ENCODE results near the gene MGAT5B.
A peak's percentile ranks its signal among the peaks of the same experiment; 100 is the strongest.

The MGAT5B gene

DNA sequence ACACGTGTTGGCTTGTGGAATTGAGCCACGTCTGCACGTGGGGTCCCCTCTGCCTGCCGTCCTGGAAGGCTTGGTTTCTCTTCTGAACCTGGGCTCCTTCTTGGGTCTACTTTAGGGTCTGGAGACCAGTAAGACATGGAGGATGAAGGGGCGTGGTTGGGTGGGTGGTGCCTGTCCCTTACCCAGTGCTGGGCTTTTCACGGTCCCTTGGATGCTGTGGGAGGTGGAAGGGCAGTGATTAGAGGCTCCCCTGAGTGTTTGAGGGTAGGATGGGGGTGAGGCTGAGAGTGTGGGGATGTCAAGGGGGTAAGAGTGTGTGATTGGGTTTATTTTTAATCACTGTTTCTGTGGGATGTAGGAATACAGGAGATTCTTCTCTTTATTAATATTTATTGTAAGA lies 38.3 kb downstream of the MGAT5B start:
- Histone ChIP-seq H3K36me3 (replicated peaks) (no peaks in the 10 kb centered on the region), H3K4me1 (no peaks in the 10 kb centered on the region), H3K9me3 (no peaks in the 10 kb centered on the region), H3K27me3 (ENCODE audit: low read depth) (no peaks in the 10 kb centered on the region), H3K4me3 (no peak overlapping the region)
- no peak for DNase-seq (ENCODE audit: low spot score in 2 of 2)
- in situ Hi-C loops (cut with MboI; ENCODE audit: low sequenced_read_pairs), result no loop called here

DNA sequence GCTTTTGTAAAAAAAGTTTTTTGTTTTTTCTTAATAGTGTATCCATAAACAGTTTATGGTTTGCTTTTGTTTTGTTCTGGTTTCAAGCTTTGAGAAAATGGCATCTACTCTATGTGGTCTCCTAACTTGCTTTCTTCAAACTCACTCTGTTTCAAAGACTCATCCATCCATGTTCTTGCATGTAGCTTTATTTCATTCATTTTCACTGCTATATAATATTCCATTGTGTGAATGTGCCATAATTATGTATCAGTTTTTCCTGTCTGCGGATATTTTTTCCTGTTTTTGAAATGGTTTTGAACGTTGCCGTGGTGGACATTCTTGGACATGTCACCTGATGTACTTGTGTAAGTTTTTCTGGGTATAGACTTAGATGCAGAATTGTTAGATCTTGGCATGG lies 39.1 kb downstream of the MGAT5B start:
- H3K4me1 ChIP-seq, result no peaks in the 10 kb centered on the region
- DNase-seq (ENCODE audit: low spot score in 2 of 2), result no peak
- no peaks in the 10 kb centered on the region for H3K9me3 ChIP-seq
- H3K4me3 ChIP-seq, result no peak overlapping the region
- no peaks in the 10 kb centered on the region for H3K27me3 ChIP-seq (ENCODE audit: low read depth)
- in situ Hi-C loops (cut with MboI; ENCODE audit: low sequenced_read_pairs), result no loop called here
- no peaks in the 10 kb centered on the region for H3K36me3 ChIP-seq (replicated peaks)

DNA sequence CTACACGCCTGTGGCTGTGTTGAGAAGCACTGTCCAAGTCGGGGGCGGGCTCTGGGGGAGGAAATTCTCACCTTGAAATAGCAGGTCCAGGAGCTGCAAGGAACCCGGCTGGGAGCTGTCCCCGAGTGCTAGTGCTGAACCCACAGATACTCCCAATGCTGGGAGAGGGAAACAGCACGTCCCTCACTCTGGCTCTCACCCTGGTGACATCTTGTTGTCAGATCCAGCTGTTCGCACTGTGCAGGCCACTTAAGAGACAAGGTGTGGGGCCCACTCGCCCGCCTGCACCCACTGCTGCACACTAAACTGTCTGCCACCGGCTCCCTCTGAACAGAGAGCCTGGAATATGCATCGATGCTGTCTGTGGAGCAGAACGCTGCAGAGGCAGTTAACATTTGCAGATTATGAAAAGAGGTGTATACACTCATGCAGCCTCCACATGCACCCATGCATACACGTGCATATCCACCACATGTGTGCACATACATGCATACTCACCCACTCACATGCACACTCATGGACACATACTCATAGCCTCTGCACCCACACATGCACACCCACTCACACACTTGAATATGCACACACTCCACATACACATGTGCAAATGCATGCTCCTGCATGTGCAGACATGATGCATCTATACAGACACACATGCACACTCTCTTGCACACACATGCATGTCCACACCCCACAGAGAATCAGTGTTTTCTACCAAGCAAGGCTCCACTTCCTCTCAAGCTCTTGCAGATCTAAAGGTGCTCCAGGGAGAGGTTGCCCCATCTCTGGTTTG lies 42.0 kb downstream of the MGAT5B start:
- in situ Hi-C loops (cut with MboI; ENCODE audit: low sequenced_read_pairs), result no loop called here
- Histone ChIP-seq H3K9me3 (no peaks in the 10 kb centered on the region), H3K36me3 (replicated peaks) (no peaks in the 10 kb centered on the region), H3K4me3 (no peak overlapping the region), H3K4me1 (no peaks in the 10 kb centered on the region), H3K27me3 (ENCODE audit: low read depth) (no peaks in the 10 kb centered on the region)
- DNase-seq (ENCODE audit: low spot score in 2 of 2), result peak; percentile 5 to 78

DNA sequence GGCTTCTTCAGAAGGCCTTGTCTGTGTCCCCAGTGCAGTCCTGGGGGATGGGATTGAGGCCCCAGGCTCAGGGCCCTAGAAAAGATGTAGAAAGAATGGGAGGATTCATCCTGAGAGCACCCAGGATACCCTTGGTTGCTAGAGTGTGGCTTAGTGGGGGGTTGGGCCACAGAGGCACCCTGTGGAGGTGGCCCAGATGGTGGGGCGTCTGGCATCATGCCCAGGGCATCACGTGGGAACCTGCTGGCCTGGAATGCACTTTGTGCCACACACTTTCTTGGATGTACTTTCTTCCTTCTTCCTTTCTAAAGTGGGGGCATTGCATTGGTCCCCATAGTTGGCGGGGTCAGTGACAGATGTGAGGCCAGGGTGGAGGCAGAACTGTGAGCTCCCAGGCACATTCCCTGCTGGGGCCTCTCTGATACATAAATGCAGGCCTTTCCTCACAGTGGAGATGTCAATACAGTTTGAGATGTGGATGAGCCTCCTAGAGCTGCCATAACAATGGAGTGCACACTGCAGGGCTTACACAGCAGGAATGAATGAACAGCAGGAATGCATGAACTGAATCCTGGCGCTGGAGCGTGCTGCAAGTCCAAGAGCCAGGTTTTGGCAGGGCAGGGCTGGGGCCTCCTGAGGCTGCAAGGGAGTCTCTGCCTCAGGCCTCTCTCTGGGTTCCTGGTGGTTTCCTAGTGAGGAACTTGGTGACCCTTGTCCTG lies 43.3 kb downstream of the MGAT5B start:
- no peak for DNase-seq (ENCODE audit: low spot score in 2 of 2)
- Histone ChIP-seq H3K4me3 (no peak overlapping the region), H3K27me3 (ENCODE audit: low read depth) (no peaks in the 10 kb centered on the region), H3K36me3 (replicated peaks) (no peaks in the 10 kb centered on the region), H3K4me1 (no peaks in the 10 kb centered on the region), H3K9me3 (no peaks in the 10 kb centered on the region)
- in situ Hi-C loops (cut with MboI; ENCODE audit: low sequenced_read_pairs), result no loop called here

DNA sequence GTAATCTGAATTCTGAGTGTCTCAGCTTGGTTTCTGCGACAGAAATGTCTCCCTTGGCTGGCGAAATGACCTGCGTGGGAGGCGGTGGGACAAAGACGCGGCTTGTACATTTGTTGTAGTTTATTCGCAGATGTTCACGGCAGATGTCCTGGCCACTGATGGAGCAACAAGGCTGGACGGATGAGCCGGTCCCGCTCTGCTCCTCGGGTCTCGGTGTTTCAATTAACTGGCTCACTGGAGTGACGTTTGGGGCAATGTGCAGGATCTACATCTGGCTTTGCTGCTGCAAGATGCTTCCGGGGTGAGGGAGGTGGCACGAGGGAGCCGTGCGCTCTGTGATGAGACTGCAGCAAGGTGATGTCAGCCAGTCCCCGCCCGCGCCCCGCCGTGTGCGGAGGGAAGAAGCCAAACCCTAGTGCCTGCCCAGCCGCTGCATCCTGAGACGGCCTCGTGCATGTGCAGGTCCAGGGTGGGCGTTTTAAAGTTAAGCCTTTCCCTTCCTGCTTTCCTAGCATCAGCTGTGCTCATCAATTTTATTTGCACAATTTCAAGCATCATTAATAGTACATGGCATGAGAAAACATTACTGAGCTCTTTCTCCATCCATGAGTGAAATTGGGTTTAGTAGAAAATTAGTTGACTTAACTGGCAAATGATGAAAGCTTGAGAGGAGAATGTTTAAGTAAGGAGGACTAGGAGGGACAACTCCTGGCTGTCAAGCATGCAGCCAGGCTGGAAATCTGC lies 44.4 kb downstream of the MGAT5B start:
- Histone ChIP-seq H3K9me3 (no peaks in the 10 kb centered on the region), H3K4me1 (no peaks in the 10 kb centered on the region), H3K36me3 (replicated peaks) (no peaks in the 10 kb centered on the region), H3K4me3 (no peak overlapping the region), H3K27me3 (ENCODE audit: low read depth) (no peaks in the 10 kb centered on the region)
- no peak for DNase-seq (ENCODE audit: low spot score in 2 of 2)
- in situ Hi-C loops (cut with MboI; ENCODE audit: low sequenced_read_pairs), result no loop called here

DNA sequence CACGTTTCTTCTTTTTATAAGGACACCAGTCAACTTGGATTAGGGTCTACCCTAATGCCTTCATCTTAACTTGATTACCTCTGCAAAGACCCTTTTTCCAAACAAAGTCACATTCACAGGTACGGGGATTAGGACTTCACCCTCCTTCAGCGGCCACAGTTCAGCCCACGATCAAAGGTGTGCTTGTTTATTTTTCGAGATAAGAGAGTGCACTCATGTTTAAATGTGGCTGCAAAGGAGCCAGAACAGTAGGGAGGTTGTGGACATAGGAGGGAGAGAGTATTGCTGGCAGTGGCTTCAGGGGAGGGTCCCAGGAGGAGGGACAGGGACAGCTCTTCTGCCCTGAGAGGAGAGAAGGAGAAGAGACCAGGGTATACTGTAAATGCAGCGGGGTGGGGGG lies 46.7 kb downstream of the MGAT5B start:
- no peak for DNase-seq (ENCODE audit: low spot score in 2 of 2)
- no peak overlapping the region for H3K4me3 ChIP-seq
- in situ Hi-C loops (cut with MboI; ENCODE audit: low sequenced_read_pairs), result no loop called here
- no peaks in the 10 kb centered on the region for H3K9me3 ChIP-seq
- no peaks in the 10 kb centered on the region for H3K36me3 ChIP-seq (replicated peaks)
- H3K4me1 ChIP-seq, result no peaks in the 10 kb centered on the region
- no peaks in the 10 kb centered on the region; the same call in 1 of the 2 replicates for H3K27me3 ChIP-seq (ENCODE audit: low read depth)

DNA sequence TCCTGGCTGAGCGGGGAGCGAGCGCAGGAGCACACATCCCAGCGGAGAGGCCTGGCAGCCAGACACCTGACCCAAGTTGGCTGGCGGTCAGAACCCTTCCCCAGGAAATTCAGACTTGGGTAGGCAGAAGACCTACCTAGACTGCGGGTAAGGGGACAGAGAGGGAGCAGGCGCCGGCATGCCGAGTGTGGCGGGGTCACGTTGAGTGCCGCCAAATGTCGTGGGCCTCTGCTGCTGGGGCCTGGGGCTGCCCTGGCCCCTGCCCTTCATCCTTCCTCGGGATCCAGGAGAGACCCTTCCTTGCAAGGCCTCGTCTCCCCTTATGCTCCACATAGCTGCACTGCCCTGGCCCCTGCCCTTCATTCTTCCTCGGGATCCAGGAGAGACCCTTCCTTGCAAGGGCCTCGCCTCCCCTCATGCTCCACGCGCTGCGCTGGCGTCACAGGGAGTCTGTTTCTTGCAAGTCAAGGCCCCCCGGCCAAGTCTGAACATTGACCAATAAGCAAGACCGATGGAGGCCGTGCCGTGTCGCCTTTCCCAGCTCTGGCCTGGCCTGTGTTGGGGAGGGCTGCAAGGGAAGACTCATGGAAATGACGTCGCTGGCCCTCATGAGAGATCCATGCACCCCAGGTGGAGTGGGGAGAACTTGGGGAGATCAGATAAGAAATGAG lies 47.8 kb downstream of the MGAT5B start:
- no peaks in the 10 kb centered on the region for H3K4me1 ChIP-seq
- H3K36me3 ChIP-seq (replicated peaks), result no peaks in the 10 kb centered on the region
- no peak for DNase-seq (ENCODE audit: low spot score in 2 of 2)
- no peak overlapping the region for H3K4me3 ChIP-seq
- no peaks in the 10 kb centered on the region for H3K9me3 ChIP-seq
- H3K27me3 ChIP-seq (ENCODE audit: low read depth), result no peaks in the 10 kb centered on the region; the same call in 1 of the 2 replicates
- in situ Hi-C loops (cut with MboI; ENCODE audit: low sequenced_read_pairs), result no loop called here

DNA sequence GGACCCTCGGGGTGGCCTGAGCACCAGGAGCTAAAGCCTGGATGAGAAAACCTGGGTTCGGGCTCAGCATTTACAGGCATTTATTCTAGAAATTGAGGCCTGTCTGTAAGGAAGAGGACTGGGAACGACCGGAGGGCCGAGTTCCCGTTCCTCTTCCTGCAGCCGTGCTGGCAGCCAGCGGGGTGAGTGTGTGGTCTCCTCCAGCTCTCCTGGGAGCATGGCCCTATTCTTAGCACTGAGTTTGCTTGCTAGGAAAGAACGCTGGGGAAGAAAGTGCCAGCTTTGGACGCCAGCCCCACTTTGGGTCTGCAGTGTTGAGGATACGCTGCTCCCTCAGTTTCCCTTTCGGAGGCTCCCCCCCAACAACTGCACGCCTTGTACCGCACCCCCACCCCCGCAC lies 49.6 kb downstream of the MGAT5B start:
- in situ Hi-C loops (cut with MboI; ENCODE audit: low sequenced_read_pairs), result no loop called here
- Histone ChIP-seq H3K9me3 (no peaks in the 10 kb centered on the region), H3K4me3 (no peak overlapping the region), H3K36me3 (replicated peaks) (no peaks in the 10 kb centered on the region), H3K27me3 (ENCODE audit: low read depth) (no peaks in the 10 kb centered on the region; the same call in 1 of the 2 replicates), H3K4me1 (no peaks in the 10 kb centered on the region)
- no peak for DNase-seq (ENCODE audit: low spot score in 2 of 2)

DNA sequence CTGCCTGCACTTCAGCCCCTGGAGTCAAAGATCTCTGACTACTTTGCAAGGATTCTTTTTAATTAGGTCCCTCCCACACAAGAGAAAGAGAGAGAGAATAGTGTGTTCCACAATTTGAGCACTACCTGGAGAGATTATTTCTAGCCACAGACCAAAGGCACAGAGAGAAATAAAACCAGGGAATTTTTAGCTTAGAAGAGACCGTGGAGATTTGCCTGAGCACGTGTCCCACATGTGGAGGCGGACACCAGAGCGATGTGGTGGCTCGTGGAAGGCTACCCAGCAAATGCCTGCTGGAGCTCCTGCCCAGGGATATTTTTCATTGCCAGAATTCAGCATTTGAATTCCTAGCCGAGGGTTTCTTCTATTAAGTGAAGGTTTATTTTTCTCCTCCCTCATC lies 50.6 kb downstream of the MGAT5B start:
- Histone ChIP-seq H3K27me3 (ENCODE audit: low read depth) (no peaks in the 10 kb centered on the region; the same call in 1 of the 2 replicates), H3K4me3 (no peak overlapping the region)
- in situ Hi-C loops (cut with MboI; ENCODE audit: low sequenced_read_pairs), result no loop called here

DNA sequence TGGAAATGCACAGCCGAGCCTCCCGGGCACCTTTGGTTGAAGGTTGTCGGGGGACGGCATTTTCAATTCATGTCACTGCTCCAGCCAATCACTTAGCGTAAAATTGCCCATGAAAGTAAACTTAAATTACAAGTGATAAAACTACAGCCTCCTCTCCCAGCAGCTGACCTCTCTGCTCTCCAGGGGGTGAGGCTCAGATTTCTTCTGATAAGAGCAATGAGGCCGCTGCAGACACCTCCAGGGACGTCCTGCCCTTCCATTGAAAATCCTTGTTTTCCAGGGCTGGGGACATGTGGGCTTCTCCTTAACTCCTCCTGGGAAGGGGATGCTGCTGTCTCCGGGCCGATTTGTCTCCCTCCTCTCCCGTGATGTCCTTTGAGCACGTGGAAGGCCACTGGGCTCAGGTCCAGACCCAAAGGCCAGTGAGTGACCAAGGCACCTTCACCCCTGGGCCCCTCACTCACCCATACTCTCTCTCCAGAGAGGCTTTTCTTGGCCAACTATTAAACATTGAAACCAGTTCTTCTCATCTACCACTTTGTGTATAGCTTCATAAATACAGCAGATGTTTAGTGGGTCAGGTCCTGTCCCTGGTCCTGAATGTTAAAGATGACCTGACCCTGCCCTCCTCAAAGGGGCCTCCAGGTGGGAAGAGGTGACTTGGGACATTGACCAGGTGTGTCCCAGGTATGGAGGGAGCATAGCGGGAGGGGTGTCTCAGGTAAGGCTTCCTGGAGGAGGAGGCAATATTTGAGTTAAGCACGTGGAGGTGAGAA lies 52.3 kb downstream of the MGAT5B start:
- Histone ChIP-seq H3K36me3 (replicated peaks) (no peaks in the 10 kb centered on the region), H3K4me1 (no peaks in the 10 kb centered on the region), H3K9me3 (no peaks in the 10 kb centered on the region), H3K4me3 (no peak overlapping the region), H3K27me3 (ENCODE audit: low read depth) (no peaks in the 10 kb centered on the region; the same call in 1 of the 2 replicates)
- DNase-seq (ENCODE audit: low spot score in 2 of 2), result no peak
- in situ Hi-C loops (cut with MboI; ENCODE audit: low sequenced_read_pairs), result no loop called here

More for the DNA sequence above, 50.6 kb downstream of the MGAT5B start:
- H3K9me3 ChIP-seq, result no peaks in the 10 kb centered on the region
- no peaks in the 10 kb centered on the region for H3K4me1 ChIP-seq
- H3K36me3 ChIP-seq (replicated peaks), result no peaks in the 10 kb centered on the region
- no peak for DNase-seq (ENCODE audit: low spot score in 2 of 2)

DNA sequence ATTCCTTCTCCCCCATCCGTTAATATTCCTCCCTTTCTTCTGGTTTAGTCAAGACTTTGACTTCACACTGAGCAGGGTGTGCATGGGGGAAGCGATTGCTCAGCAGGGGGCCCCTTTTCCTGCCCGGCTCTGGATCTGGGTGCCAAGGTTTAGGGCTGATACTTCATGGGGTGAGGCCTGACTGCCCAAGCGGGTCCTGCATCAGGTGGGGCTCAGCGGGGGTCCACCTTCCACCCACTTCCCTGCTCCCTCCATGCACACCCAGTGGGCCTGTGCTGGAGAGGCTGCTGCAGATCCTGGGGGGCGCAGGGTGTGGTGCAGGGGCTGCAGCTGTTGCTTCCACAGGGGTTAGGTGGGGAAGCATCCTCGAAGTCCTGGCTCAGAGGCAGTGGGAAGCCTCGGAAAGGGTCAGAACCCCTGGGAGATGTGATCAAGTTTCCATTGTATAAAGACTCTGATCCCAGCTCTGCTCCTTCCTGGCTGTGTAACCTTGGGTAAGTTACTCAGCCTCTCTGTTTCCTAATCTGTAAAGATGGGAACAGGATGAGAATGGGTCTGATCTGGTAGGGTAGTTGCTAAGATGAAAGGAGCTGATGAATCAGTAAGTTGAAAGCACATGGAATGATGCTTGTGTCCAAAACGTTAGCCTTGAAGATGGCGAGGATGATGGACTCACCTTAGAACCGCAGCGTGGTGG lies 53.3 kb downstream of the MGAT5B start:
- Histone ChIP-seq H3K4me3 (no peak overlapping the region), H3K4me1 (no peaks in the 10 kb centered on the region), H3K9me3 (no peaks in the 10 kb centered on the region), H3K27me3 (ENCODE audit: low read depth) (no peaks in the 10 kb centered on the region; the same call in 1 of the 2 replicates), H3K36me3 (replicated peaks) (no peaks in the 10 kb centered on the region)
- no peak for DNase-seq (ENCODE audit: low spot score in 2 of 2)
- in situ Hi-C loops (cut with MboI; ENCODE audit: low sequenced_read_pairs), result no loop called here

DNA sequence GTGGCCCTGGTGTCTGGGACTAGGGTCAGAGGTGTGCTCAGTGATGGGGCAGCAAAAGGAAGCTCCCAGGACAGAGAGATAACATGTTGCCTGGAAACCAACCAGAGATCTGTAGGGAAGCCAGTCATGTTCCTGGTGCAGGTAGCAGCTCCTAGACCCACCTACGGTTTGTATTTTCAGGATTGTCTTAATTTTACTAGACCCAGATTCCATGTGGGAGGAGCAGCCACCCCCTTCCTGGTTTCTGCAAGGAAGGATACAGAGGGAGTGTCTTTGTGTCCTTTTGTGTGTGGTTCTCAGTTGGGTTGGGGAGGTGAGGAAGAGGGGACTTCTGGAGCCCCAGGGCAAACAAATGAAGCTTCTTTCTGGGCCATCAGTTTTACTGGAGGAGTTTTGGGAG lies 53.9 kb downstream of the MGAT5B start:
- no peaks in the 10 kb centered on the region for H3K9me3 ChIP-seq
- H3K36me3 ChIP-seq (replicated peaks), result no peaks in the 10 kb centered on the region
- H3K4me1 ChIP-seq, result no peaks in the 10 kb centered on the region
- no peak overlapping the region for H3K4me3 ChIP-seq
- H3K27me3 ChIP-seq (ENCODE audit: low read depth), result no peaks in the 10 kb centered on the region; the same call in 1 of the 2 replicates
- DNase-seq (ENCODE audit: low spot score in 2 of 2), result no peak
- in situ Hi-C loops (cut with MboI; ENCODE audit: low sequenced_read_pairs), result no loop called here

Measured in HAP-1 (cell line).